ENCODE data around the gene MST1R.

The MST1R gene

GRCh38 chr3:49856181-49857005 is 47.3 kb downstream of the MST1R start, which contains the start of gene TRAIP:
Gene TRAIP (minus strand): TSS chr3:49856564. CDS start chr3:49856453, 111 bp downstream.
- no peak for TF ChIP-seq CTCF (IDR thresholded peaks at IDR 0.05; ENCODE audit: low read depth, low read length)
- TF ChIP-seq, protein P1, sequence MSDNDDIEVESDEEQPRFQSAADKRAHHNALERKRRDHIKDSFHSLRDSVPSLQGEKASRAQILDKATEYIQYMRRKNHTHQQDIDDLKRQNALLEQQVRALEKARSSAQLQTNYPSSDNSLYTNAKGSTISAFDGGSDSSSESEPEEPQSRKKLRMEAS (IDR thresholded peaks at IDR 0.05; ENCODE audit: low read depth, low read length) = peak; percentile 43; the same call in 1 of the 2 replicates
- peak; percentile 66 for TF ChIP-seq POLR2A (IDR thresholded peaks at IDR 0.05; ENCODE audit: extremely low read depth, insufficient read length)
- TF ChIP-seq MYC (IDR thresholded peaks at IDR 0.05; ENCODE audit: low read depth, low read length) = peak; percentile 20; the same call in 1 of the 2 replicates
- peak; percentile 95 for DNase-seq (ENCODE audit: low read depth)
- H3K4me3 ChIP-seq (ENCODE audit: low read depth, low read length) = peak within 1 kb of the TSS; percentile 77

GRCh38 chr3:49855662-49856061 is 48.0 kb downstream of the MST1R start:
- no peak for TF ChIP-seq CTCF (IDR thresholded peaks at IDR 0.05; ENCODE audit: low read depth, low read length)
- no peak for TF ChIP-seq POLR2A (IDR thresholded peaks at IDR 0.05; ENCODE audit: extremely low read depth, insufficient read length)
- no peak for DNase-seq (ENCODE audit: low read depth)
- H3K4me3 ChIP-seq (ENCODE audit: low read depth, low read length) = peak overlapping the region; percentile 77

- no peak overlapping the region for H3K4me3 ChIP-seq (ENCODE audit: low read depth, low read length)
Observed at GRCh38 chr3:49845694-49846093, 58.0 kb downstream of the MST1R start.

GRCh38 chr3:49844464-49845183 is 59.0 kb downstream of the MST1R start:
- no peak overlapping the region for H3K4me3 ChIP-seq (ENCODE audit: low read depth, low read length)
- DNase-seq (ENCODE audit: low read depth) = no peak
- TF ChIP-seq POLR2A (IDR thresholded peaks at IDR 0.05; ENCODE audit: extremely low read depth, insufficient read length) (no peak), MYC (IDR thresholded peaks at IDR 0.05; ENCODE audit: low read depth, low read length) (no peak), CTCF (IDR thresholded peaks at IDR 0.05; ENCODE audit: low read depth, low read length) (no peak)
- TF ChIP-seq, protein P1 (IDR thresholded peaks at IDR 0.05; ENCODE audit: low read depth, low read length) = no peak

More at GRCh38 chr3:49845694-49846093, 58.0 kb downstream of the MST1R start:
- no peak for DNase-seq (ENCODE audit: low read depth)
- TF ChIP-seq POLR2A (IDR thresholded peaks at IDR 0.05; ENCODE audit: extremely low read depth, insufficient read length) (no peak), CTCF (IDR thresholded peaks at IDR 0.05; ENCODE audit: low read depth, low read length) (no peak), MYC (IDR thresholded peaks at IDR 0.05; ENCODE audit: low read depth, low read length) (no peak)
- TF ChIP-seq, protein P1 (IDR thresholded peaks at IDR 0.05; ENCODE audit: low read depth, low read length) = no peak

- DNase-seq (ENCODE audit: low read depth) = no peak
- no peak for TF ChIP-seq MYC (IDR thresholded peaks at IDR 0.05; ENCODE audit: low read depth, low read length)
- no peak for TF ChIP-seq CTCF (IDR thresholded peaks at IDR 0.05; ENCODE audit: low read depth, low read length)
- TF ChIP-seq, protein P1 (IDR thresholded peaks at IDR 0.05; ENCODE audit: low read depth, low read length) = no peak
- TF ChIP-seq POLR2A (IDR thresholded peaks at IDR 0.05; ENCODE audit: extremely low read depth, insufficient read length) = no peak
- H3K4me3 ChIP-seq (ENCODE audit: low read depth, low read length) = no peak overlapping the region
Observed at GRCh38 chr3:49842843-49843517, 60.7 kb downstream of the MST1R start.

All from NB4 (cell line).